ENCODE measurements around the gene SLC10A7.

Gene SLC10A7

DNA sequence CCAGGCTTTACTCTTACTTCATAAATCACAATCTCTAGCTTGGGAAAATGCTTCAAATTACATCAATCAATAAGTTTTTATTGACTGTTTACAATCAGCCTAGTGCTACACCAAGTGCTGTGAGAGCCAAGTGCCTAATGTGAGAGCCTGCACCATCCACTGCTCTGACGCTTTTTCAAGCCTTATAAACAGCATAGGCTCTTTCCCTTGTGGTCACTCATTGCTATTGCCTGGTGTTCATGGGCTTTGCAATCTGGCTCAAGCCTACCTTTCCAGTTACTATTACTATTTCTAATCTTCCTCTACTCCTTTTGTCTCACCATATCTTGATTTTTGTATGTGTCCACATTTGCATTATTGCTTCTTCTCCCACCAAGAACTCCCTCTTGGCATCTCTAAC lies 230.4 kb downstream of the SLC10A7 start:
- TF ChIP-seq, protein P1, sequence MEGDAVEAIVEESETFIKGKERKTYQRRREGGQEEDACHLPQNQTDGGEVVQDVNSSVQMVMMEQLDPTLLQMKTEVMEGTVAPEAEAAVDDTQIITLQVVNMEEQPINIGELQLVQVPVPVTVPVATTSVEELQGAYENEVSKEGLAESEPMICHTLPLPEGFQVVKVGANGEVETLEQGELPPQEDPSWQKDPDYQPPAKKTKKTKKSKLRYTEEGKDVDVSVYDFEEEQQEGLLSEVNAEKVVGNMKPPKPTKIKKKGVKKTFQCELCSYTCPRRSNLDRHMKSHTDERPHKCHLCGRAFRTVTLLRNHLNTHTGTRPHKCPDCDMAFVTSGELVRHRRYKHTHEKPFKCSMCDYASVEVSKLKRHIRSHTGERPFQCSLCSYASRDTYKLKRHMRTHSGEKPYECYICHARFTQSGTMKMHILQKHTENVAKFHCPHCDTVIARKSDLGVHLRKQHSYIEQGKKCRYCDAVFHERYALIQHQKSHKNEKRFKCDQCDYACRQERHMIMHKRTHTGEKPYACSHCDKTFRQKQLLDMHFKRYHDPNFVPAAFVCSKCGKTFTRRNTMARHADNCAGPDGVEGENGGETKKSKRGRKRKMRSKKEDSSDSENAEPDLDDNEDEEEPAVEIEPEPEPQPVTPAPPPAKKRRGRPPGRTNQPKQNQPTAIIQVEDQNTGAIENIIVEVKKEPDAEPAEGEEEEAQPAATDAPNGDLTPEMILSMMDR (conservative IDR thresholded peaks at IDR 0.05; ENCODE audit: low read length): no peak
- no peak for DNase-seq (ENCODE audit: low read depth)
- H3K4me3 ChIP-seq (ENCODE audit: low read length): no peak overlapping the region

DNA sequence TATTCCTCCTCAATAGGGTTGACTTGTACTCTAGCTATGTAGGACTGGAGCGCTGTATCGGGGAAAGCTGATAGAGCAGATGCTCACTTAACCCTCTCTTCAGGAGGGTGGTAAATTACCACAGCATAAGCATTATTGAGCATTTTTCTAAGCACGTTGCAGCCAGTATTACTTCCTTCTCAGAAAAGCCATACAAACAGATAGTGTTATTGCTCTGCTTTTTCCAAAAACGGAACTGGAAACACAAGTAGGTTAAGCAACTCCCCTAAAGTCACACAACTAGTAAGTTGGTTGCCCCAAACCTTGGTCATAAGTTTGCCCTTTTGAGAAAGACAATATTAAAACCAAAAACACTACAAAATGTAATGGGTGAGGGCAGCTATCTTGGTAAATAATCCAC lies 233.5 kb downstream of the SLC10A7 start:
- TF ChIP-seq, protein P1 (conservative IDR thresholded peaks at IDR 0.05; ENCODE audit: low read length): no peak
- H3K4me3 ChIP-seq (ENCODE audit: low read length): no peak overlapping the region
- no peak for DNase-seq (ENCODE audit: low read depth)

GRCh38 chr4:146285037-146285436 lies 236.7 kb downstream of the SLC10A7 start:
- TF ChIP-seq, protein P1 (conservative IDR thresholded peaks at IDR 0.05; ENCODE audit: low read length): no peak
- no peak for DNase-seq (ENCODE audit: low read depth)
- H3K4me3 ChIP-seq (ENCODE audit: low read length): no peak overlapping the region

DNA sequence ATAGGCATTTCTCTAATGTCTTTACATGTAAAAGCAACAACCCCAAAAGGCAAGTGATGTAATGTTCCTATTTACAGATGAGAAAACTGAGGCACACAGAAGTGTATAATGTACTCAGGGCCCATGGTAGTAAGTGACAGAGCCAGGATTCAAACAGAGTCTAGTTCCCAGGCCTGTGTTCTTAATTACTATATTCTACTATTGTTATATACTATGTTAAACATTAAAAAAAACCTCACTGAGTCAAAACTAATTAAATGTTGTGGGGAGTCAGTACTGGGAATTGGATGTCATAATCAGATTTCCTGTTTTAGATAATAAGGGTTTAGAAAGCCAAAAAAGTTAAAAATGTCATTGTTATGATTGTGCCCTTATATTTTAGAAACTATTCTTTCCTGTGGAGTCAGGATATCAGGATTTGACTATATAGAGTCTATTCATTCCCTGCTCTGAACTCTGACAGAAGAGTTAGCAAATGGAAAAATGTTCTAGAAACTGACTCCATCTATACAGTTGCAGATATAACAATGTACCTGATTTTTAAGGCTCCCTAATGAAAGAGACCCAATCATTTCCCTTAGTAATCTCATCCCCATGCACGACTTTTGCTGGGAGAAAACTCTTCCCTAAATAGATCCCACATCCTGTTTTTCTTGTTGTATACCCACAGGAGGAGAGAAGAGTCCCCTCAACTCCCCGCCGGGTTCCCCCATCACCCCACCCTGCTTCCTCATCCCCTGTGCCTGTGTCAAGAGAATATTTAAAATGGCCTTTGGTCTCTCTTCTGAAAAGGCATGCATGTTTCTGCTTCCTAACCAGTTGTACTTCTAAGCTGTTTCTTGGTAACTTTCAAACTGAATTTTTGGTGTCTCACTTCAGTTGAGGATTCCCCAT lies 237.7 kb downstream of the SLC10A7 start:
- no peak for DNase-seq (ENCODE audit: low read depth)
- TF ChIP-seq, protein P1 (conservative IDR thresholded peaks at IDR 0.05; ENCODE audit: low read length): no peak
- no peak overlapping the region for H3K4me3 ChIP-seq (ENCODE audit: low read length)

DNA sequence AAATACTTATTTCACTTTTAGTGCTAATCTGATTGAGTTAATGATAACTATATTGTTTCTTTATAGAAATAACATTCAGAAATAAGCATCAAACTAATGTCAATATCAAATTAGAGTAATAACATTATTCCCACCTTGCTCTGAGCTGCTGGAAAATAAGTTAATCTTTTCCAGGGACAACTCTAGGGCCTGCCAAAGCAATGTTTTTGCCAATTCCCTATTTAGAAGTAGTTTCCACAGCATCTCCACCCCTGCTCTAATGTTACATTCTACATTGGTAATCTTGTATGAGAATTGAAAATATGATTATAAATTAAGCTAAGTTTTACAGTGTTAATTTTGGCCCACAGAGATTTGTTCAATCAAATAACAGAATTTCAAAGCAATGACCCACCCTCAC lies 239.1 kb downstream of the SLC10A7 start:
- DNase-seq (ENCODE audit: low read depth): no peak
- TF ChIP-seq, protein P1 (conservative IDR thresholded peaks at IDR 0.05; ENCODE audit: low read length): no peak
- H3K4me3 ChIP-seq (ENCODE audit: low read length): no peak overlapping the region

GRCh38 chr4:146278986-146279385 lies 242.8 kb downstream of the SLC10A7 start:
- DNase-seq (ENCODE audit: low read depth): no peak
- no peak overlapping the region for H3K4me3 ChIP-seq (ENCODE audit: low read length)
- TF ChIP-seq, protein P1 (conservative IDR thresholded peaks at IDR 0.05; ENCODE audit: low read length): no peak

DNA sequence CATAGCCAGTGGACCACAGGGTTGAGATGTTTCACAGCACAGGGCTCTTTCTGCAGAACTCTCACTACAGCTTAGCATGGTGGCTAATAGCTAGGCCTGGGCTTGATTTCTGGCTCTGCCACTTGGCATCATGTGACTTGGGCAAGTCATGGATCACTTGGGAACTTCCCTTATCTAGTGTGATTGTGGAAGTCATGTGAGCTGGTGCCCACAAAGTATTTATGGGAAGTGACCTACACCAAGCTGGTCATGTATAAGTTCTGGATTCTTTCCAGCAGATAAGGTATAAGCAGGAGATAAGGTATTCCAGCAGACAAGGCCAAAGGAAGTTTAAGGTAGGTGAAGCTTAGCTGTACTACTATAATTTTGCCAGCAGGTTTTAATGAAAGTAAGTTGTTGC lies 246.4 kb downstream of the SLC10A7 start:
- TF ChIP-seq, protein P1 (conservative IDR thresholded peaks at IDR 0.05; ENCODE audit: low read length): no peak
- H3K4me3 ChIP-seq (ENCODE audit: low read length): no peak overlapping the region
- DNase-seq (ENCODE audit: low read depth): no peak

Data from AG10803 (cell line).